Bronchial epithelial cell (primary cell): Measurements from ENCODE around the gene NUF2. TPM values are rescaled to one million over a fixed set of nuclear protein-coding genes. Genes with fewer than 3 reads are reported as not detected.
"Not testable (repeated sequence)": the region's sequence is repeated elsewhere in the genome, so short reads cannot be mapped to it uniquely, and the experiment has no call there.

Experiments
- DNase-seq: peaks from one replicate; pipeline ENCODE4 v3.0.0-alpha.2; 2010; ENCODE audit warnings: low read depth
- FAIRE-seq: peaks from 2 replicates; lab custom pipeline; 2011; peaks lifted over from hg19 to GRCh38; lab: Jason Lieb, UNC
- H3K27me3 ChIP-seq: 2 replicates; pipeline ENCODE4 v1.5.1; 2011; ENCODE audit warnings: low read length; ENCODE audit not compliant: control insufficient read depth, insufficient read depth
- H3K36me3 ChIP-seq: 2 replicates; pipeline ENCODE4 v1.5.1; 2011; ENCODE audit warnings: low read length; ENCODE audit not compliant: control insufficient read depth, insufficient read depth
- H3K4me3 ChIP-seq: 2 replicates; pipeline ENCODE4 v1.5.1; 2011; ENCODE audit warnings: mild to moderate bottlenecking, low read depth, low read length, control low read depth
- total RNA-seq: library from RNA; depleted of rRNA; stranded (reverse); fragments of >200 nt; gene quantifications from 2 replicates; pipeline ENCODE4 v1.2.1, GENCODE V29; 2014
- TF ChIP-seq, protein P1 (sequence below): IDR thresholded peaks from 2 replicates; pipeline ENCODE4 v1.5.1; 2011; ENCODE audit warnings: mild to moderate bottlenecking, moderate library complexity, low read length, control low read depth, inconsistent platforms; ENCODE audit not compliant: insufficient read depth, severe bottlenecking

The NUF2 gene
- total RNA-seq, 1 donor from 2014 or later = 0.79 TPM

DNA sequence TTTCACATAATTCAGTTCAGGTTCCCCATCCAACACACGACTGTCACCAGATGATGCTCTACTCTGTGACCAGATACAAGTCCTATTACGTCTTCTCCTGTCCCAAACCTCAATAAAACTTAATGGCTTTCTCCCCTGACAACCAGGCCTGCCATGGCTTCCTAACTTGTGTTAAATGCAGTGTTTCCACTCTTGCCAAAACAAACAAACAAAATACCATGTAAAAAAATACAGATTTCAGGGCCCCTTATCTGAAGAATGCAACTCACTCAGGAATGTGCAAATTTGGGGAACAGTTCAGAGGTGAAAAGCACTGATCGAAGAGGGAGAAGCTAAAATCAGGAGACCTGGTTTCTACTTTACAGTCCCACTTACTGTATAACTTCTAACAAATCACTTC is 863 bp upstream of the NUF2 start:
- no peak for FAIRE-seq
- Histone ChIP-seq H3K36me3 (peaks cover 2% of the 10 kb centered on the region), H3K27me3 (no peaks in the 10 kb centered on the region), H3K4me3 (peak overlapping the region; percentile 61)
- no peak for DNase-seq
- TF ChIP-seq, protein P1, sequence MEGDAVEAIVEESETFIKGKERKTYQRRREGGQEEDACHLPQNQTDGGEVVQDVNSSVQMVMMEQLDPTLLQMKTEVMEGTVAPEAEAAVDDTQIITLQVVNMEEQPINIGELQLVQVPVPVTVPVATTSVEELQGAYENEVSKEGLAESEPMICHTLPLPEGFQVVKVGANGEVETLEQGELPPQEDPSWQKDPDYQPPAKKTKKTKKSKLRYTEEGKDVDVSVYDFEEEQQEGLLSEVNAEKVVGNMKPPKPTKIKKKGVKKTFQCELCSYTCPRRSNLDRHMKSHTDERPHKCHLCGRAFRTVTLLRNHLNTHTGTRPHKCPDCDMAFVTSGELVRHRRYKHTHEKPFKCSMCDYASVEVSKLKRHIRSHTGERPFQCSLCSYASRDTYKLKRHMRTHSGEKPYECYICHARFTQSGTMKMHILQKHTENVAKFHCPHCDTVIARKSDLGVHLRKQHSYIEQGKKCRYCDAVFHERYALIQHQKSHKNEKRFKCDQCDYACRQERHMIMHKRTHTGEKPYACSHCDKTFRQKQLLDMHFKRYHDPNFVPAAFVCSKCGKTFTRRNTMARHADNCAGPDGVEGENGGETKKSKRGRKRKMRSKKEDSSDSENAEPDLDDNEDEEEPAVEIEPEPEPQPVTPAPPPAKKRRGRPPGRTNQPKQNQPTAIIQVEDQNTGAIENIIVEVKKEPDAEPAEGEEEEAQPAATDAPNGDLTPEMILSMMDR = no peak

DNA sequence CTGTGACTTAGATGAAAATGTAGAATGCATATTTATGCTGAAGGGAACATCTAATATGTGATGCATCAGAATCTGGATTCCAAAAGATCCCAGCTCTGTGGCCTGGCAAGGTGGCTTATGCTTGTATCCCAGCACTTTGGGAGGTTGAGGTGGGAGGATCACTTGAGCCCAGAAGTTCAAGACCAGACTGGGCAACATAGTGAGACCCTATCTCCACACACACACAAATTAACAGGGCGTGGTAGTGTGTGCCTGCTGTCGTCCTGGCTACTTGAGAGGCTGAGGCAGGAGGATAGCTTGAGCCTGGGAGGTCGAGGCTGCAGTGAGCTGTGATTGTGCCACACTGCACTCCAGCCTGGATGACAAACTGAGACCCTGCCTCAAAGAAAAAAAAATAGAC is 1.6 kb downstream of the NUF2 start:
- H3K27me3 ChIP-seq, H3K4me3 ChIP-seq, DNase-seq, FAIRE-seq, H3K36me3 ChIP-seq: not testable (repeated sequence)

DNA sequence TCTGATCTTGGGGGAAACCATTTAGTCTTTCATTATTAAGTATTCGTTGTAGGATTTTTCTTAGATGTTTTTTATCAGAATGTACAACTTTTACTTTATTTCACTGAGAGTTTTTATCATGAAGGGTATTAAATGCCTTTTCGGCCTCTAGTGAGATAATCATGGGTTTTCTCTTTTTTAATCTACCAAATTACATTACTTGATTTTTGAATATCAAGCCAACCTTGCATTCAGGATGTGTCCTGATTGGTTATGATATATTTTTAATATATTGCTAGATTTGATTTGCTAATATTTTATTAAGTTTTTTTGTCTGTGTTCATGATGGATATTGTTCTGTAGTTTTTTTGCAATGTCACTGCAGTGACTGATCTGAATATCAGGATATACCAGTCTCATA is 9.4 kb downstream of the NUF2 start:
- no peaks in the 10 kb centered on the region for H3K36me3 ChIP-seq
- FAIRE-seq (no peak), DNase-seq (no peak)
- H3K4me3 ChIP-seq = no peak overlapping the region
- no peaks in the 10 kb centered on the region for H3K27me3 ChIP-seq
- TF ChIP-seq, protein P1 = no peak

DNA sequence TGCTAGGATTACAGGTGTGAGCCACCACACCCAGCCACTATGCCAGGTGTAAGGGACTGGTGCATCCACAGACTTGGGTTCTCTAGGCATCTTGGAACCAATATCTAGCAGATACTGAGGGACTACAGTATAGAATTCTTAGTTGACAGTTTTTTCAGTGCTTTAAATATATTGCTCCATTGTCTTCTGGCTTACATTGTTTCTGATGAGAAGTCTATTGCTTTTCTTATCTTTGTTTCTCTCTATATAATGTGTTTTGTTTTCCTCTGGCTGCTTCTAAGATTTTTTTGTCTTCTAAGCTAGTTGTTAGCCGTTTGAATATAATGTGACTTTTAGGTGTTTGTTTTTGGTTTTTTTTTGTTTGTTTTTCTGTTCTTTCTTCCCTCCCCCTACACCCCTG is 13.5 kb downstream of the NUF2 start:
- no peak for FAIRE-seq

DNA sequence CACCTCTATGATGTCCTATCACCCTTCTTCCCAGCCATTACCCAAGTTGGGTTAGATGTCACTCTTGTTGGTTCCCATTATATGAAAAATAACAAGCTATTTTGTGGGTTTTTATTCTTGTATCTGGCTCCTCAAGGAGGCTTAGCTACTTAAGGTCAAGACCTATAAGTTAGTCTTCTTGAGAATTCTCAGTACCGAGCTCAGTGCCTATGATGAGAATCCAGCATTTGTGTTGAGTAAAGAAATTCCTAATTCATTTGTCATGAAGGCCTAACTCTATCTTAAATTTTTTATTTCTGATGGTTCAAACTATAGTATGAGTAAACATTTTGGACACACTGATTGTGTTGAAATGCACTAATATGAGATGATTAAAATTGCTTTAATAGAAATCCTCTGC is 15.9 kb downstream of the NUF2 start:
- Histone ChIP-seq H3K4me3 (no peak overlapping the region), H3K36me3 (no peaks in the 10 kb centered on the region), H3K27me3 (no peaks in the 10 kb centered on the region)
- TF ChIP-seq, protein P1 = no peak
- FAIRE-seq (no peak), DNase-seq (peak; percentile 20)

More for the DNA sequence above, 13.5 kb downstream of the NUF2 start:
- Histone ChIP-seq H3K36me3 (no peaks in the 10 kb centered on the region), H3K4me3 (no peak overlapping the region), H3K27me3 (no peaks in the 10 kb centered on the region)
- TF ChIP-seq, protein P1 = no peak
- DNase-seq = no peak

DNA sequence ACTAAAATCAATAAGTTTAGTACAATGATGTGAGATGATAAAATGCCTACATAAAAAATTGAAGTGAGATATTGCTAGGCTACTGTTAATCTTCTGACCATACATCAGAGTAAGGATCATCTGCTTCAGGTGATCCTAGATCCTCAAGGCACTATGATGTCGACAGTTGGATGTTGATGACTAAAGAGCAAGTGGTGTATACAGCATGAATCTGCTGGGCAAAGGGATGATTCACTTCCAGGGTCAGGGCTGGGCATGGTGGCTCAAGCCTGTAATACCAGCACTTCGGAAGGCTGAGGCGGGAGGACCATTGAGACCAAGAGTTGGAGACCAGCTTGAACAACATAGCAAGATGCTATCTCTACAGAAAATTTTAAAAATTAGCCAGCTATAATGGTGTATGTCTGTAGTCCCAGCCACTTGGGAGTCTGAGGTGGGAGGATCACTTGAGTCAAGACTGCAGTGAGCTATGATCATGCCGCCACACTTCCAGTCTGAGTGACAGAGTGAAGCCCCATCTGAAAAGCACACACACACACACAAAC is 24.6 kb downstream of the NUF2 start:
- Histone ChIP-seq H3K4me3 (no peak overlapping the region), H3K36me3 (no peaks in the 10 kb centered on the region), H3K27me3 (no peaks in the 10 kb centered on the region)
- TF ChIP-seq, protein P1 = no peak
- FAIRE-seq = no peak
- peak; percentile 76 for DNase-seq
